MCF 10A (cell line): ENCODE results near the gene FAF1. TPM values are rescaled to one million over a fixed set of nuclear protein-coding genes. Genes with fewer than 3 reads are reported as not detected.
A peak's percentile ranks its signal among the peaks of the same experiment; 100 is the strongest.

Experiments used
- BruUV-seq: library from RNA; stranded (reverse); fragments of 400-500 nt; replicated peaks from 2 replicates; lab custom pipeline; 2021; lab: Mats Ljungman, UMichigan
- CTCF ChIA-PET: fragments of 300-600 bp; sonication (Branson Sonifier 250); formaldehyde crosslinking; extraction: SDS; loops from one replicate; lab custom pipeline; 2021; ENCODE audit warnings: antibody characterized with exemption, inconsistent platforms; lab: Yijun Ruan, JAX
- POLR2A ChIA-PET: fragments of 300-600, 350-650 bp; sonication (Branson Sonifier 250); formaldehyde crosslinking; extraction: SDS; loops from one replicate; lab custom pipeline; 2020; ENCODE audit warnings: antibody characterized with exemption, inconsistent platforms; lab: Yijun Ruan, JAX
- DNase-seq: peaks from one replicate; pipeline ENCODE4 v3.0.0-alpha.2; 2018; ENCODE audit not compliant: unreplicated experiment
- H3K27ac Mint-ChIP-seq: one replicate; pipeline ENCODE4 v1.8.0; 2022; ENCODE audit warnings: mild to moderate bottlenecking, low read depth, mixed read lengths; ENCODE audit not compliant: unreplicated experiment
- H3K27me3 Mint-ChIP-seq: one replicate; pipeline ENCODE4 v1.8.0; 2022; ENCODE audit warnings: mixed read lengths; ENCODE audit not compliant: insufficient read depth, unreplicated experiment
- H3K36me3 Mint-ChIP-seq: one replicate; pipeline ENCODE4 v1.8.0; 2022; ENCODE audit warnings: mild to moderate bottlenecking, moderate library complexity, mixed read lengths; ENCODE audit not compliant: insufficient read depth, unreplicated experiment
- H3K4me1 Mint-ChIP-seq: one replicate; pipeline ENCODE4 v1.8.0; 2022; ENCODE audit warnings: mixed read lengths; ENCODE audit not compliant: insufficient read depth, unreplicated experiment
- H3K4me3 Mint-ChIP-seq: one replicate; pipeline ENCODE4 v1.8.0; 2022; ENCODE audit warnings: mild to moderate bottlenecking, moderate library complexity, mixed read lengths; ENCODE audit not compliant: unreplicated experiment
- H3K9me3 Mint-ChIP-seq: one replicate; pipeline ENCODE4 v1.8.0; 2022; ENCODE audit warnings: mixed read lengths; ENCODE audit not compliant: unreplicated experiment
- CTCF ChIP-seq: fragments of 200-600 bp; IDR thresholded peaks from one replicate; pipeline ENCODE4 v1.8.0; 2022; ENCODE audit warnings: antibody characterized with exemption, mild to moderate bottlenecking; ENCODE audit not compliant: unreplicated experiment
- intact Hi-C: fragments of 100-400 bp; cut with micrococcal nuclease; formaldehyde crosslinking; loops from 2 replicates; pipeline ENCODE4 v1.14.1; 2022
- total RNA-seq: library from RNA; stranded (reverse); gene quantifications from 2 replicates; pipeline ENCODE4 v1.2.3, GENCODE V29; 2022

Gene FAF1
- total RNA-seq, 1 experiment from 2014 or later: 93.2 TPM

GRCh38 chr1:50422946-50423669 lies 537.0 kb downstream of the FAF1 start, which contains the start of gene DMRTA2:
DMRTA2 (minus strand) TSS chr1:50423443; CDS start chr1:50421536, 1,907 bp downstream.
- Mint-ChIP-seq H3K27me3 (peaks cover 14% of the 10 kb centered on the region), H3K36me3 (no peaks in the 10 kb centered on the region), H3K27ac (no peak within 1 kb of the TSS), H3K9me3 (peaks cover 13% of the 10 kb centered on the region), H3K4me1 (no peaks in the 10 kb centered on the region), H3K4me3 (peak within 1 kb of the TSS; percentile 20)
- POLR2A ChIA-PET: no interaction called here
- no peak for TF ChIP-seq CTCF
- no TSS peak for BruUV-seq
- no peak for DNase-seq
- CTCF ChIA-PET: no interaction called here
- intact Hi-C loops: no loop called here

GRCh38 chr1:50422675-50422945 lies 537.5 kb downstream of the FAF1 start:
- H3K4me3 Mint-ChIP-seq: no peak overlapping the region
- no peak overlapping the region for H3K27ac Mint-ChIP-seq
- CTCF ChIA-PET: no interaction called here
- H3K36me3 Mint-ChIP-seq: no peaks in the 10 kb centered on the region
- no peaks in the 10 kb centered on the region for H3K4me1 Mint-ChIP-seq
- no TSS peak for BruUV-seq
- POLR2A ChIA-PET: no interaction called here
- intact Hi-C loops: no loop called here
- DNase-seq: no peak
- no peak for TF ChIP-seq CTCF
- peaks cover 9% of the 10 kb centered on the region for H3K27me3 Mint-ChIP-seq
- peaks cover 13% of the 10 kb centered on the region for H3K9me3 Mint-ChIP-seq

GRCh38 chr1:50421768-50422674 lies 538.0 kb downstream of the FAF1 start:
- intact Hi-C loops: no loop called here
- DNase-seq: no peak
- H3K36me3 Mint-ChIP-seq: no peaks in the 10 kb centered on the region
- no peaks in the 10 kb centered on the region for H3K4me1 Mint-ChIP-seq
- peaks cover 3% of the 10 kb centered on the region for H3K27me3 Mint-ChIP-seq
- no peak overlapping the region for H3K27ac Mint-ChIP-seq
- no peak for TF ChIP-seq CTCF
- ChIA-PET POLR2A (no interaction called here), CTCF (interaction anchor here (0.6 kb wide), 1 partner anchor 588 kb away, joined by 5 read pairs; no protein-coding TSS in a partner anchor)
- no peak overlapping the region for H3K4me3 Mint-ChIP-seq
- H3K9me3 Mint-ChIP-seq: peaks cover 13% of the 10 kb centered on the region
- BruUV-seq: no TSS peak

- DNase-seq: no peak
- no TSS peak for BruUV-seq
- H3K9me3 Mint-ChIP-seq: peaks cover 19% of the 10 kb centered on the region
- ChIA-PET CTCF (interaction anchor here (0.6 kb wide), 1 partner anchor 589 kb away, joined by 5 read pairs; no protein-coding TSS in a partner anchor), POLR2A (no interaction called here)
- TF ChIP-seq CTCF: no peak
- no peak overlapping the region for H3K4me3 Mint-ChIP-seq
- peaks cover 4% of the 10 kb centered on the region for H3K36me3 Mint-ChIP-seq
- H3K4me1 Mint-ChIP-seq: no peaks in the 10 kb centered on the region
- intact Hi-C loops: no loop called here
- no peaks in the 10 kb centered on the region for H3K27me3 Mint-ChIP-seq
- no peak overlapping the region for H3K27ac Mint-ChIP-seq
These were observed 538.7 kb downstream of the FAF1 start for GRCh38 chr1:50421366-50421748.
